Thymus (tissue), 11 donors: ENCODE data around the gene TTLL11. TPM values are rescaled to one million over a fixed set of nuclear protein-coding genes. Genes with fewer than 3 reads are reported as not detected.

Experiments
- DNase-seq, 9 donors: peaks; one replicate each; pipeline ENCODE4 v3.0.0-alpha.2; 2013; ENCODE audit warnings: low spot score in 9 of 9, low read depth in 6 of 9, missing footprints in 1 of 9
- H3K27ac ChIP-seq, 2 donors: one replicate each; pipeline ENCODE4 v1.5.1; 2013; ENCODE audit warnings: control low read depth in 1 of 2, low read depth in 1 of 2, low read length in 1 of 2, mild to moderate bottlenecking in 1 of 2, moderate library complexity in 1 of 2
- H3K27me3 ChIP-seq, 2 donors: one replicate each; pipeline ENCODE4 v1.5.1; 2013; ENCODE audit warnings: low read length in 1 of 2; ENCODE audit not compliant: control insufficient read depth in 2 of 2, insufficient read depth in 1 of 2
- H3K36me3 ChIP-seq, 2 donors: one replicate each; pipeline ENCODE4 v1.5.1; 2013; ENCODE audit warnings: low read length in 1 of 2, mild to moderate bottlenecking in 1 of 2, moderate library complexity in 1 of 2; ENCODE audit not compliant: control insufficient read depth in 2 of 2, insufficient read depth in 2 of 2
- H3K4me1 ChIP-seq, 2 donors: one replicate each; pipeline ENCODE4 v1.5.1; 2013; ENCODE audit warnings: low read length in 2 of 2; ENCODE audit not compliant: control insufficient read depth in 2 of 2, insufficient read depth in 2 of 2
- H3K4me3 ChIP-seq, 2 donors: one replicate each; pipeline ENCODE4 v1.5.1; 2013; ENCODE audit warnings: low read length in 2 of 2, control low read depth in 1 of 2, mild to moderate bottlenecking in 1 of 2
- H3K9me3 ChIP-seq, 2 donors: one replicate each; pipeline ENCODE4 v1.5.1; 2013; ENCODE audit warnings: low read length in 1 of 2, mild to moderate bottlenecking in 1 of 2; ENCODE audit not compliant: control insufficient read depth in 2 of 2, insufficient read depth in 1 of 2
- WGBS: extraction: QIAGEN DNeasy Blood & Tissue Kit; methylation state at CpG from one replicate; pipeline ENCODE4 v1.1.7; 2013; 5-methylcytosine and 5-hydroxymethylcytosine counted together
- polyA plus RNA-seq: library from polyadenylated mRNA; stranded (reverse); fragments of 200-250 nt; gene quantifications from one replicate; pipeline ENCODE4 v1.2.3, GENCODE V29; 2013
- total RNA-seq: library from RNA; stranded (reverse); fragments of 120-200 nt; gene quantifications from one replicate; pipeline ENCODE4 v1.2.4, GENCODE V29; 2013
- donor health status: healthy.

The TTLL11 gene
- total and polyA plus RNA-seq, 2 donors: 2.1 to 4.0 TPM

DNA sequence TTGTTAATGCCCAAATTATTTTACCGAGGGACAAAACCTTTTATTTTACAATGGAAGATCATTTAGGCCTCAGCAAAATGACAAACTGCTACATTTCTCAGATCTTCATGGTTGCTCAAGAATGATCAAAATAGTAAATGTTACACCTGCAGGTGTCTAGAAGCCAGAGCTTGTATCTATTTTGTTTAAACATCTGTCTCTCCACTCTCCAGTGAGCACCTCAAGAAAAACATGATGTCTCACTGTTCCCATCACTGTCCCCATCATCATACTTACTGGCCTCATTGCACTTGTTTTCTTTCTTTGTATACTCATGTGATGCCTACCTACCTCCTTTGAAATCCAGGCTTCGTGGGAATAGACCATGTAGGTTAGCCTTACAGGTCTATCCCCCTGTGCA is 149.6 kb downstream of the TTLL11 start:
- 95% methylated on average over 2 of the region's 2 CpGs for WGBS
- no peak overlapping the region for H3K4me3 ChIP-seq
- DNase-seq: no peak
- H3K27me3 ChIP-seq: no peaks in the 10 kb centered on the region
- no peak overlapping the region for H3K27ac ChIP-seq
- no peaks in the 10 kb centered on the region for H3K9me3 ChIP-seq
- H3K36me3 ChIP-seq: no peaks in the 10 kb centered on the region
- H3K4me1 ChIP-seq: no peaks in the 10 kb centered on the region

DNA sequence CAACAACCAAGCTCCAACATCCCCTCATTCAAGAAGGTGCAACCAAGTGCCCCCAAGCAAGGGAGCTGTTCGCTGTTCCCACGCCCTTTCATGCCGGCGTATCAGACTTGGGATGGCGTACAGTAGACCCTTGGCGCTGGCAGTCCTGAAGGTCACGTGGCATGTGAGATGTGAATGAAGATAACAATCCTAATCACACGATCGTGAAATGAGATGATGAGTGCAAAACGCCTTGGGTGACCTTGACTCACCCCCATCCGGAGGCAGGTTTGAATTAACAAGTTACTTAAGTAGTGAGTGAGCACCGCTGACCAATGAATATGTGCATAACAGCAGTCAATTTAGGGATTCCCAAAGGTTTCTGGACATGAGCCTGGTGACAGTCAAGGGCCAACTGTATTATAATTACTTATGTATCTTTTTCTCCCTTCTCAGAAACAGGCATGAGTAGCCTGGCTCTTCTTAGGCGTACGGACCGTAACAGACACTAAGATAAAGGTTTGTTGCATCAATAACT is 150.2 kb downstream of the TTLL11 start:
- Histone ChIP-seq H3K4me3 (no peak overlapping the region), H3K27me3 (no peaks in the 10 kb centered on the region), H3K9me3 (no peaks in the 10 kb centered on the region), H3K4me1 (no peaks in the 10 kb centered on the region), H3K27ac (no peak overlapping the region), H3K36me3 (no peaks in the 10 kb centered on the region)
- WGBS: 97% methylated on average over 15 of the region's 15 CpGs
- DNase-seq: no peak

- Histone ChIP-seq H3K4me1 (no peaks in the 10 kb centered on the region), H3K4me3 (no peak overlapping the region), H3K27me3 (no peaks in the 10 kb centered on the region), H3K27ac (no peak overlapping the region), H3K36me3 (no peaks in the 10 kb centered on the region), H3K9me3 (no peaks in the 10 kb centered on the region)
- 96% methylated on average over 7 of the region's 7 CpGs for WGBS
- no peak for DNase-seq
Observed at GRCh38 chr9:121942313-121942712, 150.8 kb downstream of the TTLL11 start.

GRCh38 chr9:121939643-121940042 is 153.5 kb downstream of the TTLL11 start:
- no peaks in the 10 kb centered on the region for H3K36me3 ChIP-seq
- H3K9me3 ChIP-seq: no peaks in the 10 kb centered on the region
- no peaks in the 10 kb centered on the region for H3K4me1 ChIP-seq
- no peak for DNase-seq
- no peak overlapping the region for H3K4me3 ChIP-seq
- 85% methylated on average over 10 of the region's 10 CpGs for WGBS
- H3K27ac ChIP-seq: no peak overlapping the region
- no peaks in the 10 kb centered on the region for H3K27me3 ChIP-seq

- no peak overlapping the region for H3K4me3 ChIP-seq
- H3K4me1 ChIP-seq: no peaks in the 10 kb centered on the region
- H3K9me3 ChIP-seq: no peaks in the 10 kb centered on the region
- H3K36me3 ChIP-seq: no peaks in the 10 kb centered on the region
- no peak overlapping the region for H3K27ac ChIP-seq
- DNase-seq: no peak
- H3K27me3 ChIP-seq: no peaks in the 10 kb centered on the region
- 97% methylated on average over 3 of the region's 3 CpGs for WGBS
Observed at GRCh38 chr9:121938621-121939020, 154.5 kb downstream of the TTLL11 start.

- Histone ChIP-seq H3K36me3 (no peaks in the 10 kb centered on the region), H3K9me3 (no peaks in the 10 kb centered on the region), H3K4me1 (no peaks in the 10 kb centered on the region), H3K27ac (no peak overlapping the region), H3K4me3 (no peak overlapping the region), H3K27me3 (no peaks in the 10 kb centered on the region)
- WGBS: 100% methylated on average over 2 of the region's 2 CpGs
- DNase-seq: no peak
Observed at GRCh38 chr9:121937240-121937639, 155.9 kb downstream of the TTLL11 start.

DNA sequence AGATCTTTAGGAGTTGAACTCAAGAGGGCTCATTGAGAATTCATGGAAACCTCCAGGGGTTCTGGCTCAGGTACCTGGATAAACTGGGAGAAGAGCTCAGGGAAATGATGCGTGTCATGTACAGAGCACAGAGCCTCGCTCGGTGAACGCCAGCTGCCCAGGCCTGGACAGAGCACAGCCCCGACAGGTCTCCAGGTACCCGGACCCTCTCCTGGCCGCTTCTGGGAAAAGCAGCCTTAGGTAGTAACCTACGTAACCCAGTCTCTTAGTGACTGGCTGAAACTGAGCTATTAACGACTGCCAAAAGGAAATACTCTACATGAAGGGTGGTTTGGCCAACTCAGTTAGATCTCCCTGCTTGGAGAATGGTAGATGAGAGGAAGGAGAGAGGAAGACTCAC is 157.4 kb downstream of the TTLL11 start:
- Histone ChIP-seq H3K4me3 (no peak overlapping the region), H3K27ac (no peak overlapping the region), H3K27me3 (no peaks in the 10 kb centered on the region), H3K36me3 (no peaks in the 10 kb centered on the region), H3K4me1 (no peaks in the 10 kb centered on the region), H3K9me3 (no peaks in the 10 kb centered on the region)
- 96% methylated on average over 9 of the region's 9 CpGs for WGBS
- no peak for DNase-seq

GRCh38 chr9:121930956-121931355 is 162.2 kb downstream of the TTLL11 start:
- 95% methylated on average over 5 of the region's 5 CpGs for WGBS
- no peak overlapping the region for H3K27ac ChIP-seq
- DNase-seq: no peak
- H3K4me3 ChIP-seq: no peak overlapping the region
- no peaks in the 10 kb centered on the region for H3K9me3 ChIP-seq
- H3K4me1 ChIP-seq: peaks cover 1 to 7% of the 10 kb centered on the region in 2 donors
- no peaks in the 10 kb centered on the region for H3K36me3 ChIP-seq
- no peaks in the 10 kb centered on the region for H3K27me3 ChIP-seq

DNA sequence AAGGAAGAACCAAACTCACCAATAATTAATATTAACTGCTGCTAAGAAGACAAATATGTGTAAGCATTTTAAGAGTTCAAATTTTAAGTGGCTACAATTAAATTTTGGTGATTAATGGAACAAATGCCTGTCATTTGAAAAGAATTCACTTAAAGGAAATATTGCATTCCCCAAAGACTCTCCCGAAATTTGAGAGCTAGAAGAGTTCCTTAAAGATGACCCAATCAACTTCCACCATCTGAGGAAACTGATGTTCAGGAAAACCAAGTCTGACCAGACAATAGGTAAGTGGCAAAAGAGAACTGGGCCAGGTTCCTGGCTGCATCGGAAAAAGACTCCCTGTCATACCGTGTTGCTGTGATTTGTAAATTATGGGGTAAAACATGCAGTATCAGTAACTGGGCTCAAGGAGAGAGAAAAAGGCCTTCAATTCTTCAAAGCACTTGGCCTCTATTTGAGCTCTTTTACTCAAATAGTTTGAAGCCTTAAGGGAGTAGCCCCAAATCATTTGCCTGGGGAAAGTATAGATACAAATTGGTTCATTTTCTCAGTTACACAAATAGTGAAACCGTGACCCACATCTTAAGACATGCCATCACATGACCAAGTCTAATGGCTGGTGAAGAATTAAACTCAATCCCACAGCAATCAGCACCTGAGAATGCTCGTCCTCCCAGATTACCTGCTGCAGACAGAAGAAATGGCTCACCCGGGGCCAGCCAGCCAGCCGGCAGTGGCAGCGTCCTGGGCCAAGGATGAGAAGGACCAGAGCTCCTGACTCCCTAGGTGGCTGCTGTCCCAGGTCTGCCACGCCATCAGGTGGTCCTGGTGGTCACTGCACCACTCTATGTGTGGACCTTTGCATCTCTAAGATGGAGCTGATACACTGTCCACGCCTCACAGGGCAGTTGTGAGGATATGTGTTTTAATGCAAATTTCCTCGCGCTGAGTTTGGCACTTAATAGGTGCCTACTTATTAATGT is 162.9 kb downstream of the TTLL11 start:
- Histone ChIP-seq H3K9me3 (no peaks in the 10 kb centered on the region), H3K27me3 (no peaks in the 10 kb centered on the region), H3K36me3 (no peaks in the 10 kb centered on the region), H3K4me3 (no peak overlapping the region), H3K4me1 (peaks cover 7 to 15% of the 10 kb centered on the region in 2 donors), H3K27ac (no peak overlapping the region)
- no peak for DNase-seq
- 89% methylated on average over 12 of the region's 12 CpGs for WGBS
